NCI-H69 (cell line): ENCODE data around the gene ZNF189.

Source experiments
- DNase-seq: peaks from one replicate; lab custom pipeline; 2025; lab: John Stamatoyannopoulos, UW

The ZNF189 gene

DNA sequence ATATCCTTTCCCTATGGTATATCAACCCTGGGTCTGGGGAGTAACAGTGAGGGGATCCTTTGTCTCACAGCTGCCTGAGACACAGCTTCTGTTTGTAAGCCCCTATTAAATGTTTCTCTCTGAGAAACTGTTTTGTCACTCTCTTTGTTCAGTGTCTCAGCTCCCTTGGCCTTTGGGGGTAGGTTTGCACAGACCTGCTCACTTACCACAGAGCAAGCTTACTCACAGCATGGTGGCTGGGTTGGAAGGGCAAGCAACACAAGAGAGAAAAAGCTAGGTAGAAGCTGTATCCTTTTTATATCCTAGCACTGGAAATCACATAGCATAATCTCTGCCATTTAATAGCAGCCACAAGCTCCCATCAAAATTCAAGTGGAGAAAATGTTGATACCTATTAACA, 18.4 kb upstream of the ZNF189 start:
- no peak for DNase-seq

DNA sequence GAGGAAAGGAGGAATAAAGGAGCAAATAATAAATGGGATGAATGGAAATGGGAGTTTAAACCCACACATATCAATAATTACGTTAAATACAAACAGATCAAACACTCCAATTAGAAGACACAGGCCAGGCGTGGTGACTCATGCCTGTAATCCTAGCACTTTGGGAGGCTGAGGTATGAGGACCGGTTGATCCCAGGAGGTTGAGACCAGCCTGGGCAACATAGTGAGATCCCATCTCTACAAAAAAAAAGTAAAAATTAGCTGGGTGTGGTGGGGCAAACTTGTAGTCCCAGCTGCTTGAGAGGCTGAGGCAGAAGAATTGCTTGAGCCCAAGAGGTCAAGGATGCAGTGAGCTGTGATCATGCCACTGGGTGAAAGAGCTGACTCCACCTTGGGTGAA, 17.5 kb upstream of the ZNF189 start:
- no peak for DNase-seq

DNA sequence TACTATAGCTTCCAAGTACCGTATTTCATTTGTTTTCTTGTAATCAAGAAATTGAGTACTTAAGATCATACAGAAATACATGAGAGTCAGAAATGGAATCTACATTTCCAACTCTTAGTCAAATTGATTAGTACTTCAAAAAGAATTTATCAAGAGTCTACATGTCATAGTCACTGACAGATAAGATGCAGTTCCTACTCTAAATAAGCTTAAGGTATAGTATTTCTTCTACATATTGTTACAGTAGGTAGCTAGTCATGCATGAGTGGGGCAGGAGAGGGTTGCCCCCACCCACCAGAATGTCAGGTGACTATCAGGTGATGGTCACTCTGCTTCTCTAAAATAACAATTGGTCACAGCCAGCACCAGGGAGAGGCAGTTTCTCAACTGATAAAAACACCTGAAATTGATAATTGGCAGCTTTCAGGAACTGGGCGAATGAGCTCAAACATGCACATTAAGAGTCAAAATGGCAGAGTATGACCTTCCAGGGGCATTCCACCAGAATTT, 16.8 kb upstream of the ZNF189 start:
- DNase-seq = no peak

DNA sequence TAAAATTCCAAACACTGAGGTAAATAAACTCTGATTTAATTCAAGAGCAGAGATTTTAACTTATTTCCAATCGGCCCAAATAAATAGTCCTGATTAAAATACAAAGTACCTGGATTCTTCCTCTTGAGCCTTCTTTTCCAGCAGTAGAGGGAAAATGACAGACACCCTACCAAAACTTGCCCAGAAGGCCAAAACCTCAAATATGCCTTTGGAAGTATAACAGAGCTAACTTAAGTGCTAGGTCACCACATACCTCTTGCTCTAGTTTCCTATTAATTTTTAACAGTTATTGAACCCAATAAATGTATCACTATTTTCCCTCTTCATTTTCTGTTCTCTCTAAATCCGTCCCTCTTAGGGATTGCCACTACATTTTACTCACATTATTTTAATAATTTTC, 15.3 kb upstream of the ZNF189 start:
- no peak for DNase-seq

DNA sequence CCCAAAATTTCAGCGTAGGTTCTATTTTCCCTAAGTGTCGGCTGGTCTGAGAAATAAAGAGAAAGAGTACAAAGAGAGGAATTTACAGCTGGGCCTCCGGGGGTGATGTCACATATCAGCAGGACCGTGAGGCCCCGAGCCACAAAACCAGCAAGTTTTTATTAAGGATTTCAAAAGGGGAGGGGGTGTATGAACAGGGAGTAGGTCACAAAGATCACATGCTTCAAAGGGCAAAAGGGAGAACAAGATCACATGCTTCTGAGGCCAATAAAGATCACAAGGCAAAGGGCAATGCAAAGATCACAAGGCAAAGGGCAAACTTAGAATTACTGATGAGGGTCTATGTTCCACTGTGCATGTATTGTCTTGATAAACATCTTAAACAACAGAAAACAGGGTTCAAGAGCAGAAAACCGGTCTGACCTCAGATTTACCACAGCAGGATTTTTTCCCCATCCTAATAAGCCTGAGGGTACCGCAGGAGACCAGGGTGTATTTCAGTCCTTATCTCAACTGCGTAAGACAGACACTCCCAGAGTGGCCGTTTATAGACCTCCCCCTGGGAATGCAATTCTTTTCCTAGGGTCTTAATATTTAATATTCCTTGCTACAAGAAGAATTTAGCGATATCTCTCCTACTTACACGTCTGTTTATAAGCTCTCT, 13.6 kb upstream of the ZNF189 start, which contains the start of gene BAAT:
TSS of gene BAAT (minus strand) at position 134 of the 664 bp plus-strand sequence. CDS start 13,602 bp downstream, outside the sequence.
- peak; percentile 12 for DNase-seq

DNA sequence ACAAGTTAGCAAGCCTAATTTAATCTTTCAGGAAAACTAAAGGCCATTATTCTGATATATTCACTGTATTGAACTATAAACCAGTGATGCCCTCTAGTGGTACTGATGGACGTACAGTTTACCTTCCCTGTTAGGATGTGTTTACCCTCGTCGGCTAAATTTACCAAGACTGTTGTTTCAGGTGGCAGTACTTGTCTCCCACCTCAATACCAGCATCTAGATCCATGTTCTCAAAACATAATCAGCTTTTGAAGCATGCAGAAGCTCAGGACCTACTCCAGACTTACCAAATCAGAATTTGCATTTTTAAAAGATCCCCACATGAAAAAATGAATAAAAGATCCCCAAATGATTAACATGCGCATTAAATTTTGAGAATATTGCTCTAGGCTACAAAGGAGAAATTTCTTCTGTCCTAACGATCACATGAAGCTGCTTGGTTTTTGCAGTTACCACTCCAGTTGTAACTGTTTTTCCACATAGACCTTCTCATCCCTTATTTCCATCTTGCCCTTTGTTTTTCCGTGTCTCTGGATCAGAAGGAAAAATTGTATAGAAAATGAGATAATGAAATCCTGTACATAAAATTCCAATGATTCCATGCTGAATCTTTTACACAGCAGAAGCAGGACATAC, 10.7 kb upstream of the ZNF189 start:
- DNase-seq = peak; percentile 72

DNA sequence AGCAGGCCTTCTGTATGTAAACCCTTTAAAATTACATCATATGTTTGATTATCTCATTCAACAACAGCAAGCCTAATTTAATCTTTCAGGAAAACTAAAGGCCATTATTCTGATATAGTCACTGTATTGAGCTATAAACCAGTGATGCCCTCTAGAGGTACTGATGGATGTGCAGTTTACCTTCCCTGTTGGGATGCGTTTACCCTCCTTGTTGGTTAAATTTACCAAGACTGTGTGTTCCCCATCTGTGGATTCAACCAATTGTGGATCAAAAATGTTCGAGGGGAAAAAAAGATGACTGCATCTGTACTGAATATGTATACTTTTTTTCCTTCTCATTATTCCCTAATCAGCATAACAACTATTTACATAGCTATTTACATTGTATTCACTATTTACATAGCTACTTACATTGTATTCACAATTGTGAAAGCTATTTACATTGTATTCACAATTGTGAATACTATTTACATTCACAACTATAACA, 10.1 kb upstream of the ZNF189 start:
- peak; percentile 88 for DNase-seq

DNA sequence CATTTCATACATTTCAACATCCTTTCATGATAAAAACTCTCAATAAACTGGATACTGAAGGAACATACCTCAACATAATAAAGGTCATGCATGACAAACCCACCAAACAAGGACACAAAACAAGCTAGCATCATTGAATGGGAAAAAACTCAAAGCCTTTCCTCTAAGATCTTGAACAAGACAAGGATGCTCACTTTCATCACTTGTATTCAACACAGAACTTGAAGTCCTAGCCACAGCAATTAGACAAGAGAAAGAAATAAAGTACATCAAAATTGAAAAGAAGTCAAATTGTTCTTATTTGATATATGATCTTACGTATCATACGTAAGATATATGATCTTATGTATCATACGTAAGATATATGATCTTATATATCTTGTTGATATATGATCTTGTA, 5.5 kb upstream of the ZNF189 start:
- DNase-seq = no peak

DNA sequence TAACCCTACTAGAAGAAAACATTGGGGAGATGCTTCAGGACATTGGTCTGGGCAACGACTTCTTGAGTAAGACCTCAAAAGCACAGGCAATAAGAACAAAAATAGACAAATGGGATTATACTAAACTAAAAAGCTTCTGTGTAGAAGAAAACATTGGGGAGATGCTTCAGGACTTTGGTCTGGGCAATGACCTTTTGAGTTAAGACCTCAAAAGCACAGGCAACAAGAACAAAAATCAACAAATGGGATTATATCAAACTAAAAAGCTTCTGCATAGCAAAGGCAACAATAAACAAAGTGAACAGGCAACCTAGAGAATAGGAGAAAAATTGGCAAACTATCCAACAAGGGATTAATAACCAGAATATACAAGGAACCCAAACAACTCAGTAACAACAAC, 4.0 kb upstream of the ZNF189 start:
- no peak for DNase-seq

DNA sequence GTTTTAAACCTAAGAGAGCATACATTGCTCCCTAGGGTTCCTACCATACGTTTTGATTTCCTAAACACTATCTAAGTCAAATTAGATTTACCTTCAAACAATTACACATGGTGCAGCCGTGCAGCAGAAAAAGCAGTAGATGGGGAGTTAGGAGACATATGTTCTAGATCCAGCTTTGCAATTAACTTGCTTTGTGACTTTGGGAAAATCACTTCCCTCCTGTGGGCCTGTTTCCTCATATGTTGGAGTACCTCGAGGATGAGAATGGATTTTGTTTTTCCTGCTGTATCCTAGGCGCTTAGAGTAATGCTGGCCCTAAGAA, 944 bp upstream of the ZNF189 start:
- DNase-seq = peak; percentile 68

DNA sequence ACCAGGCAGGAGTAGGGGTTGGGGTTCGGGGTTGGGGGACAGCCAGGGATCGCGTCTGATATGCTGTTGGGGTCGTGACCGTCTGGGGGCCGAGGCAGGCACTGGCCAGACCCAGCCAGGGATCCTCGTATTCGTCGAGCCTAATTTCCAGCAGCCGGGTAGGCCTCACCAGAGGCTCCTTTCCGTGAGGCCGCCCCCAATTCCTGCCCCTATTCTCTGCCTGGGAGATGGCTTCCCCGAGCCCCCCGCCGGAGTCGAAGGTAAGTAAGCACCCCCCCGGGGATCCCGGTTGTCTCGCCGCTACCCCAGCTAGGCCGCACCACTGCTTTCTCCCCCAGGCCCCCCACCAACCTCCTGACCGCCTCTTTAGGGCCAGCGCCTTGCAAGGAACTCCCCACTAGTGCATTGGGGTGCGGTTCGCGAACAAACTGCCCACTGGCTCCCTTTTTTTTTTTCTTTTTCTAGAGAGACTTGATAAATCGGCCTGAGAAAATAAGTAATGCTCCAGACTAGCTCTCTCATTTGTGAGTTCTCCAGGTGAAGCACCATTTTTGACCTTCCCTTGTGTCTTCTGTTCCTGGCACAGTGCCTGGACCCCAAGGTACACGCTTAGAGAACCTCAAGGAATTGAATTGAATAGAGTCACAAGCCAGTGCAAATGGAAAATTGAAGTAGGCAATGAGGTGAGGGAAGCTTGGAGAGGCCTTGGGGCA, 435 bp downstream of the ZNF189 start:
- DNase-seq = peak; percentile 75

DNA sequence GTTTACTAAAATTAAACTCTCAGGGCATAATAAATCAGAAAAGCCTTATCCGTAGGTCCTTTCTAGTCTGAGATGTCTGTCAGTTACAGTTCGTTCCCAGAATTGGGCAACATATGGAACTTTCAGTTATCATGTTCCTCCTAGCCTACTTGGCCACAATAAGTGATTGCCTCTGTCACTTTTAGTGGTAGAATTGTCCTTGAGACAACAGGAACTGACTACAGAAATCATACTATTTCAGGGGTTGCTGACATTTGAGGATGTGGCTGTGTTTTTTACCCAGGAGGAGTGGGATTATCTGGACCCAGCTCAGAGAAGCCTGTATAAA, 956 bp downstream of the ZNF189 start:
- DNase-seq = no peak

DNA sequence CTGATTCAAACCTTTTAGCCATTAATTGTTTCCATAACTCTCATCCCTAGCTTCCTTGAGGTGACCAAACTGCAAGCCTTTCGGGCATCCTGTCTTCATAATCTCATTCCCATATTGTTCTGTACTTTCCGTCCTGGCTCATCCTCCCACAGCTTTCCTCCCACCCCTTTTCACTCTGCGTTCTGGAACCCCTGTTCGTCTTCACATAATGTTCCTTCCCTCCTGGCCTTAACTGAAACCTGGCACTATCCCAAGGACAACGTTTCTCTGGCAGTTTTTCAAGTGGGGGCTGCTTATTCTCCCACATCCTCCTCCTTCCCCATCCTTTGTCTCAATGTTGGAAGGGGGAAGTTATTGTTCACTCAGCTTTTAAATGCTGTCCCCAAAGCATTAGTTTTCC, 1.5 kb downstream of the ZNF189 start:
- DNase-seq = peak; percentile 31

DNA sequence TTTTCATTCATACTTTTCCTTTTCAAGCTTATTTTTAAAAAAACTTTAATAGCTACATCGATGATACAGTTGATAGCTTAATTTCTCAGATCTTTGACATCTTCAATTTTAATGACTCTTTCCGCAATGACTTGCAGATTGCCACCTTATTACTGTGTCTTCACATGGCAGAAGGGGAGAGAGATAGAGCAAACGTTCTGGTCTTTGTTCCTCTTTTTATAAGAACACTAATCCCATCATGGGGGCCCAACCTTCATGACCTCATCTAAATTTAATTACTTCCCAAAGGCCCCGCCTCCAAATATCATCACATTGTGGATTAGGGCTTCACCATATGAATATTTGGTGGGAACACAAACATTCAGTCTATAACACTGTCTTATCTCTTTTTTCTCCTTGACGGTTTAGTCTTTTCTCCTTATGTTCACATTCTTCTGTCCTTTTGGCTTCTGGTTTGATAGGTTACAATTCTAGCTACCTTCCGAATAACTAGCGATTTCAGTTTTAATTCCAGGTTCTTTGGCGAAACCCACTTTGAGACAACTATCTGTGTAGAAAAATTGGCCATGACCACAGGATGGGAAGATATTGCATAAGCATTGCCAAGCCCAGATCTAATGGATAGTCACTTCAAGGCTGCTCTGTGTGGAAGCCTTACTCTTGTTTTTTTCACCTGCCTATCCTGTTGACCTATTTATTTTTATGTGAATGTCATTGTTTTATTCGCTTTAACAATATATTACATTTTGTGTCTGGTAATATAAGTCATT, 5.0 kb downstream of the ZNF189 start:
- DNase-seq = no peak

DNA sequence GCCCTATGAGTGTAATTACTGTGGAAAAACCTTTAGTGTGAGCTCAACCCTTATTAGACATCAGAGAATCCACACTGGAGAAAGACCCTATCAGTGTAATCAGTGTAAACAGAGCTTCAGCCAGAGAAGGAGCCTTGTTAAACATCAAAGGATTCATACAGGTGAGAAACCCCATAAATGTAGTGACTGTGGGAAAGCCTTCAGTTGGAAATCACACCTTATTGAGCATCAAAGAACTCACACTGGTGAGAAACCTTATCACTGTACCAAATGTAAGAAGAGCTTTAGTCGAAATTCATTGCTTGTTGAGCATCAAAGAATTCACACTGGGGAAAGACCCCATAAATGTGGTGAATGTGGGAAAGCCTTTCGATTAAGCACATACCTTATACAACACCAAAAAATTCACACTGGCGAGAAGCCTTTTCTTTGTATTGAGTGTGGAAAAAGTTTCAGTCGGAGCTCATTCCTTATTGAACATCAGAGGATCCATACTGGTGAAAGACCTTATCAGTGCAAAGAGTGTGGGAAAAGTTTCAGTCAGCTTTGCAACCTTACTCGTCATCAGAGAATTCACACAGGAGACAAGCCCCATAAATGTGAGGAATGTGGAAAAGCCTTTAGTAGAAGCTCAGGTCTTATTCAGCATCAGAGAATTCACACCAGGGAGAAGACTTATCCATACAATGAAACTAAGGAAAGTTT, 9.9 kb downstream of the ZNF189 start:
- no peak for DNase-seq

DNA sequence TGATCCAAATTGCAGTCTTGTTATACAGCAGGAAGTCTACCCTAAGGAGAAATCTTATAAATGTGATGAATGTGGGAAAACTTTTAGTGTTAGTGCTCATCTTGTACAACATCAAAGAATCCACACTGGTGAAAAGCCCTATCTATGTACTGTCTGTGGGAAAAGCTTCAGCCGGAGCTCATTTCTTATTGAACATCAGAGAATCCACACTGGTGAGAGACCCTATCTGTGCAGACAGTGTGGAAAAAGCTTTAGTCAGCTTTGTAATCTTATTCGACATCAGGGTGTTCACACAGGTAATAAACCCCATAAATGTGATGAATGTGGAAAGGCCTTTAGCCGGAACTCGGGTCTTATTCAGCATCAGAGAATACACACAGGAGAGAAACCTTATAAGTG, 10.4 kb downstream of the ZNF189 start:
- DNase-seq = peak; percentile 13

DNA sequence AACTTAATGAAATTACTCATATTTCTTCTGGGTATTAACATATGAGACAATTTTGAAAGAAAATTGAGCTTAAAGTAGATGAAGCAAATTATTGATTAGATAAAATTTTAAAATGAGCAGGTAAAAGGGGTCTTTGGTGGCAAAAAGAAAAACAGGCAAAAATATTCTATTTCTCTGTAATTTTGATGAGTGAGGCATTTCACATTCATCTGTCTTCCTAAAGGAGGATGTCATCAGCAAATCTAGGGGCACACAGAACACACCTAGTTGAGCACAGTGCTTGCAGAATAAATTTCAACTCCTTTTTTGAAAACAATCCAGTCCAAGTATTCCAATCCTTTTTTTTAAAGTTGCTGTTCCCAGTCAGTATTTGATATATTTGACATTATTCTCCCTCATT, 16.2 kb downstream of the ZNF189 start:
- no peak for DNase-seq

DNA sequence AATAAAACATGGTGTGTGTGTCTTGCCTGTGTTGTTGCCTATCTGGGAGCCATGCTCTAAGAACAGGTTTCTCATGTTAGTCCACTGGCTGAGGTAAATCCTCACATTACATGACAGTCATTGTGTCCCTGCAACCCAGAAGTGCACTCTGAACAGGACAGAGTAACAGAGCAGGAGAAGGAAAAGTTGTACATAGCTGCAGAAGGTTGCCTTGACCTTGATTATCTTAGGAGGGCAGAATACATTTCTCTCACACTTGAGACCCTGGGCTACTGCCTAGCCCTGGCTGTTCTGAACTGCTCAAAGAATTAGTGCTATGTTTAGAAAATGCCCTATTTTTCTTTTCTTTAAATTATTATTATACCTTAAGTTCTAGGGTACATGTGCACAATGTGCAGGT, 16.9 kb downstream of the ZNF189 start:
- no peak for DNase-seq

DNA sequence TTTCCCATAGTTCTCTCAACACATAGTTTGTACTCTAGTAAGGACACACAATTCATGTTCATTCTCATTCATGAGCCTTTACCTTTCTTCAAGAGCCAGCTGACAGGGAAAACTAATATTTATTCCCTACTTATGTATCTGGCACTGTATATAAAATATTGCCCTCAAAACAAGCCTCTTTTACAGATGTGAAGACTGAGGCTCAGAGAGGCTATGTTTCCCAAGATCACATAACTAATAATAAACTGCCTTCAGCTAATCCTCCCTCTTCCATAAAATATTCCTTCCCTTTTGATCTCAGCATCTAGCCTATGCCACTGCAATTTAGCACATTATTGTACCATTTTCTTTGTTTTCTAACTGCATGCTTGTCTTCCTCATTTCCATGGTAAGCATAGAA, 18.7 kb downstream of the ZNF189 start:
- no peak for DNase-seq

DNA sequence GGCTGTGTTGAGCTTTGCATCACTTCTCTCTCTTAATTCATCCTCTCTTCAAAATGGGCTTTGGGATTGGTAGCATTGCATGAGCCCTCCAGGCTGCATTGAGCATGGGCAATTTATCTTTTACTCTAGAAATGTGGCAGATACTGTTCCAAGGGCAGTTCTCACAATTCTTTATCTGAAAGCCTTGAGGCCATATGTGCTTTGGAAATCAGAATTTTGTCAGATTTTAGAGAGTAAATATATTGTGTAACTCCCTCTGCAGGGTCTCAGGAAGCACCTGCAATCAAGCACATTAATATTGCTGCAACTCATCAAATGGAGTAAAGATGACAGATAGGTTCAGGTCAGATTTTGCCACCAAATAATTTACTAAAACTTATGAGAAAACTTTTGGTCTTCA, 19.3 kb downstream of the ZNF189 start:
- no peak for DNase-seq

DNA sequence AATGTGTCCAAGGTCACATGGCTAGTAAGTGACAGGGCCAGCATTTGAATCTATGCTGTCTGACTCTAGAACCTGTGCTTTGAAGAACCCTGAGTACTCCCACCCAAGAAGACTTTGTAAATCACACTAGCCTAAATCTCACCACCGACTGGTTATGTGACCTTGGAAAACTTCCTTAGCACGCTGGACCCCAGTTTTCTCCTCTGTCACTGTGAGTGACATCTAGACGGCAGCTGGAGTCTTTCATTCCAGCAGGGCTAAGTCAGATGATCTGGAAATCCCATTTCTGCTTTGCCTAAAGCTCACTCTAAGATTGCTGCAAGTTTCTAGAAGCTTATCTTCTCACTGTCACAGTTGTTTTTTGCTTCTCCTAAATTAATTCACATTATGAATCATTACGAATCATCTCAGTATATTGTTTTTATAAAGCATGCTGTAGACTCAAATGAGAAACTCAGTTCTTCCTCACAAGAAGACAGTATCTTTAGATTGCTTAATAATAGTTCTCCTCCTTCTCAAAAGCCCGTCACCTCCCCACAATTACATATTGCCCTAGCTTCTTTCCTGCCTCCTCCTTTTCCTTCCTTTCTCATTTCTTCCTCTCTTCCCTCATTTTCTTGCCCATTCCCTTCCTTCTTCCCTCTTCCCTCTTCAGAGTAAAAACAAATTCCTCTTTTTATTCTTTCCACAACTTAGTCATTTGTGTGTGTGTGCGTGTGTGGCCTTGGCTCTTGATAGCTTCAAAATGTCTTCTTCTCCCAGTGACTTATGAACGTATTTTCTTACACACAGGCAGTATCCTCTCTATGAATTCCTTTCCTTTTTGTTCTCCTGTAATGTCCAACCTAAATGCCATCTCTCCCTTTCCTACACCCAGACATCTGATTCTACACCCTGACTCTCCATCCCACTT, 20.1 kb downstream of the ZNF189 start:
- DNase-seq = no peak
